K562 (cell line): ENCODE data around the gene CCDC3. TPM values are rescaled to one million over a fixed set of nuclear protein-coding genes. Genes with fewer than 3 reads are reported as not detected.

Experiments
- ATAC-seq: fragments of 200-7000 bp; cut with Tn5 transposase; 3 replicates; pipeline ENCODE4 v1.9.1; 2020; ENCODE audit warnings: moderate library complexity
- BruUV-seq: library from RNA; stranded (reverse); fragments of 400-500 nt; replicated peaks from 2 replicates; lab custom pipeline; 2021; lab: Mats Ljungman, UMichigan
- CTCF ChIA-PET: fragments of 300-600 bp; formaldehyde crosslinking; extraction: SDS; loops from one replicate; lab custom pipeline; 2021; ENCODE audit warnings: low intra/inter-chr PET ratio; lab: Yijun Ruan, JAX
- POLR2A ChIA-PET: fragments of 300-600, 350-650 bp; sonication (Branson Sonifier 250); formaldehyde crosslinking; extraction: SDS; loops from one replicate; lab custom pipeline; 2021; ENCODE audit warnings: antibody characterized with exemption, inconsistent platforms; lab: Yijun Ruan, JAX
- DNase-seq, 4 experiments: peaks; one replicate each; pipeline versions ENCODE4 v3.0.0 to v3.0.0-alpha.2; 2011 to 2018; ENCODE audit warnings: low spot score in 3 of 4, mixed read lengths in 3 of 4; ENCODE audit errors: extremely low read depth in 1 of 4
- FAIRE-seq: peaks from 2 replicates; lab custom pipeline; 2011; peaks lifted over from hg19 to GRCh38; lab: Jason Lieb, UNC
- H2AFZ ChIP-seq: 2 replicates; pipeline ENCODE4 v1.6.0; 2011; ENCODE audit warnings: low read depth, low read length, control low read depth, inconsistent platforms
- H3K27ac ChIP-seq: fragments of 200-600 bp; 3 replicates; pipeline ENCODE4 v1.8.0; 2011; ENCODE audit warnings: low read depth, mild to moderate bottlenecking, control low read depth, inconsistent platforms, low read length, moderate library complexity, mixed read lengths; ENCODE audit errors: extremely low read depth
- H3K27me3 ChIP-seq, 2 experiments: fragments of 300-600 bp in 1 of 2; 2 replicates in 1 of 2; 3 replicates in 1 of 2; pipeline versions ENCODE4 v1.6.0 to v1.8.0; 2011; ENCODE audit warnings: inconsistent platforms in 2 of 2, low read length in 2 of 2, mild to moderate bottlenecking in 1 of 2, mixed read lengths in 1 of 2, moderate library complexity in 1 of 2; ENCODE audit not compliant: control insufficient read depth in 2 of 2, insufficient read depth in 2 of 2
- H3K36me3 ChIP-seq: fragments of 300-600 bp; 3 replicates; pipeline ENCODE4 v1.8.0; 2011; ENCODE audit warnings: mild to moderate bottlenecking, low read length, inconsistent platforms; ENCODE audit not compliant: control insufficient read depth, insufficient read depth
- H3K4me1 ChIP-seq, 2 experiments: fragments of 200-600 bp in 1 of 2; replicated peaks in 1 of 2; 2 replicates in 1 of 2; 3 replicates in 1 of 2; pipeline versions ENCODE4 v1.5.1 to v1.8.0; 2011; ENCODE audit warnings: inconsistent platforms in 2 of 2, low read length in 2 of 2, mild to moderate bottlenecking in 1 of 2, mixed read lengths in 1 of 2, moderate library complexity in 1 of 2; ENCODE audit not compliant: control insufficient read depth in 2 of 2, insufficient read depth in 2 of 2
- H3K4me2 ChIP-seq: 2 replicates; pipeline ENCODE4 v1.6.1; 2011; ENCODE audit warnings: low read length, control low read depth, inconsistent platforms, mixed read lengths; ENCODE audit not compliant: insufficient read depth
- H3K4me3 ChIP-seq: fragments of 200-600 bp; sonication (generic), shearing (Covaris generic); 2 replicates; pipeline ENCODE4 v1.5.1; 2016; ENCODE audit warnings: control low read depth, inconsistent platforms
- H3K79me2 ChIP-seq: fragments of 200-600 bp; 3 replicates; pipeline ENCODE4 v1.8.0; 2011; ENCODE audit warnings: low read length, inconsistent platforms; ENCODE audit not compliant: control insufficient read depth, insufficient read depth
- H3K9ac ChIP-seq, 2 experiments: 2 replicates each; pipeline versions ENCODE4 v1.6.0 to v1.6.1; 2011; ENCODE audit warnings: low read depth in 2 of 2, low read length in 2 of 2, control low read depth in 1 of 2, inconsistent platforms in 1 of 2, mild to moderate bottlenecking in 1 of 2, mixed read lengths in 1 of 2; ENCODE audit not compliant: insufficient read depth in 1 of 2
- H3K9me1 ChIP-seq: one replicate; pipeline ENCODE4 v1.6.0; 2011; ENCODE audit warnings: inconsistent platforms, mild to moderate bottlenecking, low read length, moderate library complexity; ENCODE audit not compliant: control insufficient read depth, insufficient read depth
- H3K9me3 ChIP-seq: replicated peaks from 2 replicates; pipeline ENCODE4 v1.5.1; 2011; ENCODE audit warnings: low read depth, low read length, inconsistent platforms; ENCODE audit not compliant: control insufficient read depth, insufficient read depth
- H4K20me1 ChIP-seq: replicated peaks from 2 replicates; pipeline ENCODE4 v1.6.1; 2011; ENCODE audit warnings: low read length, inconsistent platforms, mixed read lengths; ENCODE audit not compliant: control insufficient read depth, insufficient read depth
- ARID2 ChIP-seq: fragments of 450-650 bp; IDR thresholded peaks from 2 replicates; pipeline ENCODE4 v1.6.1; 2017; ENCODE audit warnings: antibody characterized with exemption, mild to moderate bottlenecking
- CREBBP ChIP-seq: IDR thresholded peaks from one replicate; pipeline ENCODE4 v1.6.1; 2012; ENCODE audit warnings: low read depth, mild to moderate bottlenecking, control low read depth, inconsistent platforms, low read length
- ELF4 ChIP-seq: fragments of 450-650 bp; formaldehyde crosslinking; IDR thresholded peaks from 2 replicates; pipeline ENCODE4 v1.4.0; 2022; ENCODE audit warnings: missing genetic modification characterization
- FOXM1 ChIP-seq, 2 experiments: fragments of 450-650 bp in 1 of 2; sonication (generic) in 1 of 2; formaldehyde crosslinking in 1 of 2; IDR thresholded peaks; 2 replicates each; pipeline versions ENCODE4 v1.6.1 to v1.9.0; 2017 to 2022; ENCODE audit warnings: low read depth in 2 of 2, mild to moderate bottlenecking in 2 of 2, missing genetic modification reagents in 1 of 2, moderate library complexity in 1 of 2
- GABPB1 ChIP-seq: sonication (generic); formaldehyde crosslinking; IDR thresholded peaks from 2 replicates; pipeline ENCODE4 v1.8.0; 2022; ENCODE audit warnings: mild to moderate bottlenecking, missing genetic modification reagents
- HMG20B ChIP-seq: fragments of 250-450 bp; sonication (Bioruptor Pico); IDR thresholded peaks from 2 replicates; pipeline ENCODE4 v1.5.0; 2021; ENCODE audit warnings: mild to moderate bottlenecking
- KLF16 ChIP-seq: IDR thresholded peaks from 2 replicates; pipeline ENCODE4 v1.6.1; 2016; ENCODE audit warnings: antibody characterized with exemption
- NCOA4 ChIP-seq: fragments of 450-650 bp; IDR thresholded peaks from 2 replicates; pipeline ENCODE4 v1.6.1; 2018; ENCODE audit warnings: mild to moderate bottlenecking; ENCODE audit not compliant: partially characterized antibody
- RHOXF2B ChIP-seq: fragments of 250-450 bp; sonication (Bioruptor Pico); conservative IDR thresholded peaks from 2 replicates; pipeline ENCODE4 v1.5.1; 2021
- SETDB1 ChIP-seq: IDR thresholded peaks from one replicate; pipeline ENCODE4 v1.6.1; 2012; ENCODE audit warnings: low read length, control low read depth, inconsistent platforms
- SMARCB1 ChIP-seq: IDR thresholded peaks from 2 replicates; pipeline ENCODE4 v1.6.1; 2011; ENCODE audit warnings: improper control_type of control experiment, low read depth; ENCODE audit not compliant: insufficient read length
- SRSF3 ChIP-seq: fragments of 200-400 bp; formaldehyde crosslinking; IDR thresholded peaks from 2 replicates; pipeline ENCODE4 v1.6.1; 2016; ENCODE audit warnings: mild to moderate bottlenecking, low read length, moderate library complexity; ENCODE audit not compliant: insufficient read depth
- STAG1 ChIP-seq: sonication (generic); formaldehyde crosslinking; IDR thresholded peaks from 2 replicates; pipeline ENCODE4 v1.5.0; 2020; ENCODE audit warnings: missing genetic modification reagents, borderline replicate concordance
- TAF7 ChIP-seq: fragments of 450-650 bp; IDR thresholded peaks from 2 replicates; pipeline ENCODE4 v1.6.1; 2016; ENCODE audit warnings: missing genetic modification characterization, missing compliant biosample characterization
- ZC3H11A ChIP-seq: IDR thresholded peaks from 2 replicates; pipeline ENCODE4 v1.6.1; 2012; ENCODE audit warnings: low read depth, low read length, improper control_type of control experiment
- ZNF282 ChIP-seq: sonication (generic); formaldehyde crosslinking; IDR thresholded peaks from 2 replicates; pipeline ENCODE4 v1.8.1; 2023; ENCODE audit warnings: missing genetic modification reagents
- ZNF395 ChIP-seq: fragments of 200-800 bp; sonication (Bioruptor generic); IDR thresholded peaks from 2 replicates; pipeline ENCODE4 v1.6.1; 2017; ENCODE audit warnings: missing genetic modification characterization, missing compliant biosample characterization
- ZNF398 ChIP-seq: fragments of 250-450 bp; sonication (Bioruptor Pico); IDR thresholded peaks from 2 replicates; pipeline ENCODE4 v1.8.0; 2021; ENCODE audit warnings: moderate library complexity, mild to moderate bottlenecking, inconsistent platforms
- ZSCAN32 ChIP-seq: fragments of 450-650 bp; formaldehyde crosslinking; IDR thresholded peaks from 2 replicates; pipeline ENCODE4 v1.4.0; 2020; ENCODE audit warnings: mild to moderate bottlenecking, moderate library complexity
- WGBS: fragments of 100-300 bp; shearing (Covaris generic); methylation state at CpG from one replicate; pipeline ENCODE4 v1.1.6; 2016; ENCODE audit warnings: low coverage, mixed read lengths; ENCODE audit not compliant: insufficient coverage; ENCODE audit errors: missing lambda C conversion rate; 5-methylcytosine and 5-hydroxymethylcytosine counted together
- in situ Hi-C: fragments of 300-500 bp; cut with MboI; formaldehyde crosslinking; loops from 4 replicates; pipeline ENCODE4 v1.15.0; 2018; ENCODE audit warnings: inconsistent platforms, mixed read lengths
- intact Hi-C: fragments of 100-400 bp; cut with micrococcal nuclease; formaldehyde crosslinking; loops from 2 replicates; pipeline ENCODE4 v1.14.2; 2022
- polyA plus RNA-seq, 8 experiments: library from polyadenylated mRNA; depleted of rRNA in 4 of 8; stranded (reverse) in 5 of 8; unstranded in 3 of 8; fragments of >200 nt; fragmentation: Nextera tagmentation in 2 of 8; fragmentation: Illumina TruSeq in 1 of 8; extraction: Ambion mirVana in 2 of 8; extraction: Trizol in 1 of 8; gene quantifications; 2 replicates each; pipeline versions ENCODE4 v1.2.1 to v1.2.3, GENCODE V29; 2011 to 2014; ENCODE audit warnings: inconsistent platforms in 1 of 8, missing spikeins in 1 of 8
- total RNA-seq, 7 experiments: library from RNA; depleted of rRNA in 6 of 7; stranded (reverse); fragments of >200 nt in 6 of 7; fragmentation: Illumina TruSeq in 2 of 7; extraction: Trizol in 2 of 7; gene quantifications; 2 replicates each; pipeline versions ENCODE4 v1.2.1 to v1.2.3, GENCODE V29; 2011 to 2021; ENCODE audit warnings: low replicate concordance in 1 of 7

Gene CCDC3
- total and polyA plus RNA-seq, 9 of the 15 experiments (the other 6 are each of a cell fraction or from before 2014, with no cell fraction given) = not detected

- in situ Hi-C loops = no loop called here
- BruUV-seq = no TSS peak
- ChIA-PET CTCF (no interaction called here), POLR2A (no interaction called here)
- 0% methylated on average over 4 of the region's 6 CpGs for WGBS
- H3K79me2 ChIP-seq = no peaks in the 10 kb centered on the region
- intact Hi-C loops = no loop called here
- peaks cover 0 to 8% of the 10 kb centered on the region in 2 experiments; a peak in 2 of 5 replicates for H3K27me3 ChIP-seq
- FAIRE-seq (no peak), ATAC-seq (no peak), DNase-seq (no peak)
- no peak overlapping the region for H3K4me3 ChIP-seq
- no peak overlapping the region for H2AFZ ChIP-seq
- H3K9me3 ChIP-seq = no peaks in the 10 kb centered on the region
- no peak overlapping the region for H3K4me2 ChIP-seq
- H3K9ac ChIP-seq = no peak overlapping the region
- H3K4me1 ChIP-seq = no peaks in the 10 kb centered on the region; a peak in 1 of 5 replicates
- H3K27ac ChIP-seq = no peak overlapping the region
- no peaks in the 10 kb centered on the region for H3K9me1 ChIP-seq
- TF ChIP-seq ZNF395 (CRISPR knock-in tag) = no peak
- TF ChIP-seq ELF4 = no peak
- TF ChIP-seq ARID2 = no peak
- no peak for TF ChIP-seq ZNF398 (CRISPR knock-in tag)
- TF ChIP-seq GABPB1 (CRISPR knock-in tag) = no peak
- TF ChIP-seq SRSF3 = no peak
- no peak for TF ChIP-seq ZNF282 (CRISPR knock-in tag)
- TF ChIP-seq SMARCB1 = no peak
- TF ChIP-seq NCOA4 = no peak
- TF ChIP-seq ZSCAN32 (CRISPR knock-in tag) = no peak
- TF ChIP-seq KLF16 = no peak
- TF ChIP-seq ZC3H11A = no peak
- TF ChIP-seq HMG20B = no peak
- no peak for TF ChIP-seq SETDB1
- no peak for TF ChIP-seq CREBBP
- TF ChIP-seq FOXM1 (IDR thresholded peaks at IDR 0.05; ENCODE audit: low read depth) = no peak
- no peak for TF ChIP-seq FOXM1 (CRISPR knock-in tag; IDR thresholded peaks at IDR 0.05; ENCODE audit: low read depth)
- no peak for TF ChIP-seq RHOXF2B (CRISPR knock-in tag)
- TF ChIP-seq TAF7 (tag) = no peak
- no peak for TF ChIP-seq STAG1 (CRISPR knock-in tag)
- no peaks in the 10 kb centered on the region for H3K36me3 ChIP-seq
- no peaks in the 10 kb centered on the region for H4K20me1 ChIP-seq
Observed at GRCh38 chr10:12919574-12919973, 81.9 kb downstream of the CCDC3 start.
